Sigmoid colon (tissue), 4 donors: ENCODE measurements around the gene THRB.

Experiments used
- POLR2A ChIP-seq, 2 donors: fragments of 450-650 bp; IDR thresholded peaks; one replicate each; pipeline ENCODE4 v1.6.1; 2016; ENCODE audit warnings: antibody characterized with exemption in 2 of 2, mild to moderate bottlenecking in 2 of 2, moderate library complexity in 2 of 2
- POLR2AphosphoS5 ChIP-seq, 4 donors: sonication (generic); formaldehyde crosslinking; IDR thresholded peaks; one replicate each; pipeline ENCODE4 v1.6.1; 2017; ENCODE audit warnings: antibody characterized with exemption in 4 of 4
- TF ChIP-seq, protein P1 (sequence below), 4 experiments: fragments of 450-650 bp in 3 of 4; fragments of 200-600 bp in 1 of 4; IDR thresholded peaks; one replicate each; pipeline ENCODE4 v1.5.1; 2016 to 2019; ENCODE audit warnings: antibody characterized with exemption in 4 of 4, mild to moderate bottlenecking in 3 of 4, moderate library complexity in 2 of 4

GRCh38 chr3:24447836-24448235 is 46.8 kb downstream of the THRB start:
- TF ChIP-seq POLR2A (IDR thresholded peaks at IDR 0.05) (no peak), POLR2AphosphoS5 (IDR thresholded peaks at IDR 0.05) (no peak)
- TF ChIP-seq, protein P1, sequence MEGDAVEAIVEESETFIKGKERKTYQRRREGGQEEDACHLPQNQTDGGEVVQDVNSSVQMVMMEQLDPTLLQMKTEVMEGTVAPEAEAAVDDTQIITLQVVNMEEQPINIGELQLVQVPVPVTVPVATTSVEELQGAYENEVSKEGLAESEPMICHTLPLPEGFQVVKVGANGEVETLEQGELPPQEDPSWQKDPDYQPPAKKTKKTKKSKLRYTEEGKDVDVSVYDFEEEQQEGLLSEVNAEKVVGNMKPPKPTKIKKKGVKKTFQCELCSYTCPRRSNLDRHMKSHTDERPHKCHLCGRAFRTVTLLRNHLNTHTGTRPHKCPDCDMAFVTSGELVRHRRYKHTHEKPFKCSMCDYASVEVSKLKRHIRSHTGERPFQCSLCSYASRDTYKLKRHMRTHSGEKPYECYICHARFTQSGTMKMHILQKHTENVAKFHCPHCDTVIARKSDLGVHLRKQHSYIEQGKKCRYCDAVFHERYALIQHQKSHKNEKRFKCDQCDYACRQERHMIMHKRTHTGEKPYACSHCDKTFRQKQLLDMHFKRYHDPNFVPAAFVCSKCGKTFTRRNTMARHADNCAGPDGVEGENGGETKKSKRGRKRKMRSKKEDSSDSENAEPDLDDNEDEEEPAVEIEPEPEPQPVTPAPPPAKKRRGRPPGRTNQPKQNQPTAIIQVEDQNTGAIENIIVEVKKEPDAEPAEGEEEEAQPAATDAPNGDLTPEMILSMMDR (IDR thresholded peaks at IDR 0.05), result no peak
